Mesenchymal stem cell (in vitro differentiated cells and primary cell): ENCODE data around the gene CXCR1.

Source experiments
- DNase-seq: peaks from one replicate; pipeline ENCODE4 v3.0.0-alpha.2; 2013
- H2AFZ ChIP-seq: one replicate; pipeline ENCODE4 v1.6.1; 2013; ENCODE audit warnings: low read depth, mild to moderate bottlenecking, control low read depth, inconsistent platforms, low read length, moderate library complexity
- H2AK5ac ChIP-seq: 2 replicates; pipeline ENCODE4 v1.6.1; 2013; ENCODE audit warnings: low read length, moderate library complexity, mild to moderate bottlenecking, inconsistent platforms; ENCODE audit not compliant: severe bottlenecking
- H2BK120ac ChIP-seq: one replicate; pipeline ENCODE4 v1.6.1; 2013; ENCODE audit warnings: low read depth, mild to moderate bottlenecking, inconsistent platforms, low read length, moderate library complexity
- H2BK12ac ChIP-seq, 2 experiments: one replicate each; pipeline ENCODE4 v1.6.1; 2013; ENCODE audit warnings: inconsistent platforms in 2 of 2, low read length in 2 of 2, mild to moderate bottlenecking in 2 of 2, moderate library complexity in 2 of 2, control low read depth in 1 of 2
- H2BK15ac ChIP-seq: one replicate; pipeline ENCODE4 v1.6.1; 2013; ENCODE audit warnings: mild to moderate bottlenecking, low read depth, inconsistent platforms; ENCODE audit not compliant: poor library complexity, severe bottlenecking
- H2BK5ac ChIP-seq: 2 replicates; pipeline ENCODE4 v1.6.1; 2013; ENCODE audit warnings: low read depth, mild to moderate bottlenecking, low read length, control low read depth, inconsistent platforms; ENCODE audit not compliant: poor library complexity, severe bottlenecking
- H3K14ac ChIP-seq, 2 experiments: one replicate each; pipeline ENCODE4 v1.6.1; 2013; ENCODE audit warnings: inconsistent platforms in 2 of 2, low read length in 2 of 2, control low read depth in 1 of 2, mild to moderate bottlenecking in 1 of 2, moderate library complexity in 1 of 2
- H3K18ac ChIP-seq, 2 experiments: one replicate each; pipeline ENCODE4 v1.6.1; 2013; ENCODE audit warnings: inconsistent platforms in 2 of 2, low read length in 2 of 2, control low read depth in 1 of 2, low read depth in 1 of 2, mild to moderate bottlenecking in 1 of 2
- H3K23ac ChIP-seq, 2 experiments: one replicate each; pipeline ENCODE4 v1.6.1; 2013; ENCODE audit warnings: inconsistent platforms in 2 of 2, low read length in 2 of 2, mild to moderate bottlenecking in 2 of 2, moderate library complexity in 2 of 2, control low read depth in 1 of 2
- H3K27ac ChIP-seq: 2 replicates; pipeline ENCODE4 v1.5.1; 2013; ENCODE audit warnings: mild to moderate bottlenecking, moderate library complexity, low read length, control low read depth, inconsistent platforms; ENCODE audit not compliant: poor library complexity, severe bottlenecking
- H3K27me3 ChIP-seq, 2 experiments: 2 replicates each; pipeline versions ENCODE4 v1.6.1 to v1.7.0; 2013; ENCODE audit warnings: low read length in 2 of 2, mild to moderate bottlenecking in 2 of 2, moderate library complexity in 2 of 2, control low read depth in 1 of 2, inconsistent platforms in 1 of 2; ENCODE audit not compliant: control insufficient read depth in 1 of 2, insufficient read depth in 1 of 2
- H3K36me3 ChIP-seq, 2 experiments: 2 replicates each; pipeline versions ENCODE4 v1.6.1 to v1.7.0; 2013; ENCODE audit warnings: low read length in 2 of 2, control low read depth in 1 of 2, inconsistent platforms in 1 of 2, low read depth in 1 of 2, mild to moderate bottlenecking in 1 of 2; ENCODE audit not compliant: insufficient read depth in 2 of 2, control insufficient read depth in 1 of 2
- H3K4ac ChIP-seq, 2 experiments: one replicate each; pipeline ENCODE4 v1.6.1; 2013; ENCODE audit warnings: inconsistent platforms in 2 of 2, low read length in 2 of 2, mild to moderate bottlenecking in 2 of 2, moderate library complexity in 2 of 2, control low read depth in 1 of 2, low read depth in 1 of 2
- H3K4me1 ChIP-seq: 2 replicates; pipeline ENCODE4 v1.6.1; 2013; ENCODE audit warnings: low read depth, low read length, control low read depth; ENCODE audit not compliant: control insufficient read depth, insufficient read depth
- H3K4me2 ChIP-seq: 2 replicates; pipeline ENCODE4 v1.6.1; 2013; ENCODE audit warnings: low read length, mild to moderate bottlenecking, inconsistent platforms; ENCODE audit not compliant: poor library complexity, severe bottlenecking
- H3K4me3 ChIP-seq, 2 experiments: 2 replicates each; pipeline versions ENCODE4 v1.5.1 to v1.7.0; 2013; ENCODE audit warnings: low read length in 2 of 2, mild to moderate bottlenecking in 2 of 2, control low read depth in 1 of 2, low read depth in 1 of 2; ENCODE audit not compliant: insufficient read depth in 1 of 2
- H3K79me1 ChIP-seq: replicated peaks from 2 replicates; pipeline ENCODE4 v1.6.1; 2013; ENCODE audit warnings: mild to moderate bottlenecking, control low read depth, low read length, inconsistent platforms; ENCODE audit not compliant: poor library complexity, severe bottlenecking
- H3K9ac ChIP-seq: 2 replicates; pipeline ENCODE4 v1.7.0; 2013; ENCODE audit warnings: mild to moderate bottlenecking, low read length, moderate library complexity
- H3K9me3 ChIP-seq: 2 replicates; pipeline ENCODE4 v1.7.0; 2013; ENCODE audit warnings: mild to moderate bottlenecking, low read length; ENCODE audit not compliant: control insufficient read depth
- H4K8ac ChIP-seq: one replicate; pipeline ENCODE4 v1.6.1; 2013; ENCODE audit warnings: inconsistent platforms, mild to moderate bottlenecking, low read length, moderate library complexity
- H4K91ac ChIP-seq: one replicate; pipeline ENCODE4 v1.6.1; 2013; ENCODE audit warnings: mild to moderate bottlenecking, low read length, inconsistent platforms
- WGBS: methylation state at CpG from one replicate; pipeline ENCODE4 v1.1.7; 2013; ENCODE audit warnings: mixed read lengths; 5-methylcytosine and 5-hydroxymethylcytosine counted together

The CXCR1 gene

DNA sequence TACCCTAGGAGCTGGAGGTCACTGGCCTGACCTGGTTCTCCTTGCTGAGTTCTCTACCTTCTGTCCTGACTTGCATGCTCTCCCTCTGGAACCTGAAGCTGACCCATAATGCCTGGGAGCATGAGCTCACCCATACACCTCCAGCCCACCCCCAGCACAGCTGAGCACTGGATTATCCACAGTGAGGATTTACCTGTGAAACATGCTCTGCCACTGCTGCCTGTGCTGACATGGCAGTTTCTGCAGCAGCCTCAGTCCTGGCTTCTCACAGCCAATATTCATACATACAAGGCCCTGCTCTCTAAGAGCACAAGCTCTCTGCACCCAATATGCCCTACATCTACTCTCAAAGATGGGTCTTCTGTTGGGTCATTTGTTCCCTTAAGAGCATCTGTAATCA is 35.9 kb downstream of the CXCR1 start:
- no peak overlapping the region for H2BK15ac ChIP-seq
- no peak overlapping the region for H2AK5ac ChIP-seq
- H4K91ac ChIP-seq: no peak overlapping the region
- H3K4me2 ChIP-seq: no peak overlapping the region
- no peak overlapping the region for H4K8ac ChIP-seq
- no peak overlapping the region for H3K18ac ChIP-seq
- H3K4me3 ChIP-seq: no peak overlapping the region
- H3K27ac ChIP-seq: no peak overlapping the region
- peak overlapping the region in 1 of 2 experiments; percentile 11 for H3K14ac ChIP-seq
- no peak overlapping the region for H2BK5ac ChIP-seq
- no peak overlapping the region for H3K23ac ChIP-seq
- no peaks in the 10 kb centered on the region for H3K36me3 ChIP-seq
- peaks cover 44 to 74% of the 10 kb centered on the region in 2 experiments for H3K27me3 ChIP-seq
- H3K9ac ChIP-seq: no peak overlapping the region
- no peak overlapping the region for H2BK120ac ChIP-seq
- H3K4me1 ChIP-seq: no peaks in the 10 kb centered on the region
- H2BK12ac ChIP-seq: no peak overlapping the region
- H3K79me1 ChIP-seq: no peaks in the 10 kb centered on the region
- no peaks in the 10 kb centered on the region for H3K9me3 ChIP-seq
- no peak overlapping the region for H2AFZ ChIP-seq
- DNase-seq: no peak
- H3K4ac ChIP-seq: no peak overlapping the region

DNA sequence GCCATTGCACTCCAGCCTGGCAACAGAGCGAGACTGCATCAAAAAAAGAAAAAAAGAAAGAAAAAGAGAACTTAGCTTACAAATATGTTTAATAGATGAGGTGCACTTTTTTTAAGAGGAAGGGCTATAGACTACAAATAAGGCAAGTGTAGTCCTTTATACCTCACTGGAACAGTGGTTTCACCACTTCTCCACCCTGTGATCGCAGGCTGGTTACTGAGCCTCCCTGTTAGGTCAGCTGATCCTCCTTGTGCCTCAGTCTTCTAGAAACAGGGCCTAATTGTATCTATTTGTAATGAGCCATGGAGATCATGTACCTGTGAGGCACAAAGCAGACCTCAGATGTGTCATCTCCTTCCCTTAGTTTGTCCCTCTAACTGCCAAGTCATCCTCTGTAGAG is 36.4 kb downstream of the CXCR1 start:
- no peak overlapping the region for H4K8ac ChIP-seq
- H3K9ac ChIP-seq: no peak overlapping the region
- H3K27ac ChIP-seq: no peak overlapping the region
- H3K23ac ChIP-seq: no peak overlapping the region
- no CpG with 5 or more reads among the region's 2 CpGs for WGBS
- no peaks in the 10 kb centered on the region for H3K4me1 ChIP-seq
- no peak overlapping the region for H2BK120ac ChIP-seq
- H2AK5ac ChIP-seq: no peak overlapping the region
- no peak overlapping the region for H3K4me3 ChIP-seq
- peaks cover 44 to 74% of the 10 kb centered on the region in 2 experiments for H3K27me3 ChIP-seq
- no peaks in the 10 kb centered on the region for H3K9me3 ChIP-seq
- H3K14ac ChIP-seq: no peak overlapping the region
- H3K18ac ChIP-seq: no peak overlapping the region
- H3K4me2 ChIP-seq: no peak overlapping the region
- H3K79me1 ChIP-seq: no peaks in the 10 kb centered on the region
- H2BK15ac ChIP-seq: no peak overlapping the region
- H4K91ac ChIP-seq: no peak overlapping the region
- no peak overlapping the region for H2AFZ ChIP-seq
- H3K36me3 ChIP-seq: no peaks in the 10 kb centered on the region
- no peak overlapping the region for H2BK12ac ChIP-seq
- no peak overlapping the region for H2BK5ac ChIP-seq
- no peak overlapping the region for H3K4ac ChIP-seq
- DNase-seq: no peak

DNA sequence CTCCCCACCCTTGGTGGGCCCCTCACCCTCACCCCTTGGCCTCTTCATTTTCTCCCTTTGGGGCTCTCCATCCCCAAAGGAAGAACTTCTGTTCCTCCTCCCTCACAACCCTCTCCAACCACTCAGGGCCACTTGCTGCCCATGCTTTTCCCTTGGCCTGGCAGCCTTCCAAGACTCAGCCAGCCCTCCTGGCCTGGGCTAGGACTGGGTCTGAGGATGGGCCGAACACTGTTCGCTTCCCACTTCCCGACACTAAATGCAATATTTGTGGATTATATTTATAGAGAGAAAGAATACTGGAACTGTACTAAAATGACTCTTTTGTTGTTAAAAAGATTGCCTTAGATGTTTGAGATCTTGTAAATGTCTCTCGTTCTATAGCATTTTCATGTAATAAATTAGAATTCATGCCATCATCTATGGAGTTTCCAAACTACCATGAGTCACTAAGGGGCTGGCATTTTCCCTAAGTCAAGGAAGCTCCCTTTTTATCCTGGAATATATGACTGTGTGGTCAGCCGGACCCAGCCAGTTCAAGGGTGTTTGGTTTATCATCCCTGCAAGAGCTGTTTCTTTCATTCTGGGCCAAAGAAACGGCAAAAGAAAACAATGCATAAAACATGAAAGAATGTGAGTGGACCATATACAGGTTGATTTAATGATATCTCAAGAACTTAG is 37.2 kb downstream of the CXCR1 start:
- Histone ChIP-seq H3K36me3 (no peaks in the 10 kb centered on the region), H3K9ac (no peak overlapping the region)
- 86% methylated on average over 3 of the region's 6 CpGs for WGBS

DNA sequence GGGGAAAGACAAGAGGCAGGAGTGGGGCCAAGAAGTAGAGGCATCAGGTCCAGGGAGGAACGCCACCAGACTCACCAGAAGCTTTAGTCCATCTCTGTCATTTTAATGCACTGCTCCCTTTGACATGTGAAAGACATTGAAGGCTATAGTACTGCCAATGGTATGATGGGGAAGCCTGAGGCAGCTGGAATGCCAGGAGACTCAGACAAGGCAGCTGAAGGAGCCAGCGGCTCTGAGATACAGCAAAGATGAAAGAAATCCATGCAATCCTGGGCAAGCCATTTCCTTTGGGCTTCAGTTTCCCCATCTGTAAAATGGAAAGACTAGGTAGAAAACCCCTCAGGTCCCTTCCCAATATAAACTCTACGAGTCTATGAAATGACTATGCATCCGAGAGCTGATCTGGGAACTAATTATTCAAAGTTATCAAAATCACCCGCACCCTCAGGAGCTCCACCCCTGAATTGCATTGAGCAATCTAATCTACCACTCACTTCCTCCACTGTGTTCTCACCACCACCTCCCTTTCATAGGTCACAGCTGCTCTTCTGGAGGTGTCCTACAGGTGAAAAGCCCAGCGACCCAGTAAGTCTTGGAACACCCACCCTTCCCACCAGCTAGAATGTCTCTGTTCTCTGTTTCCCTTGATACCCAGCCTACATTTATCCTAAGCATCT is 37.8 kb downstream of the CXCR1 start:
- DNase-seq: no peak
- no peaks in the 10 kb centered on the region for H3K4me1 ChIP-seq
- no peak overlapping the region for H2BK12ac ChIP-seq
- H3K36me3 ChIP-seq: no peaks in the 10 kb centered on the region
- H2AK5ac ChIP-seq: no peak overlapping the region
- H2BK120ac ChIP-seq: no peak overlapping the region
- H3K9ac ChIP-seq: no peak overlapping the region
- H3K23ac ChIP-seq: no peak overlapping the region
- no peak overlapping the region for H3K27ac ChIP-seq
- no peaks in the 10 kb centered on the region for H3K9me3 ChIP-seq
- H3K4ac ChIP-seq: no peak overlapping the region
- no peak overlapping the region for H3K4me2 ChIP-seq
- H2BK5ac ChIP-seq: no peak overlapping the region
- no peak overlapping the region for H4K91ac ChIP-seq
- 90% methylated on average over 6 of the region's 6 CpGs for WGBS
- H3K14ac ChIP-seq: no peak overlapping the region
- no peak overlapping the region for H2BK15ac ChIP-seq
- H3K27me3 ChIP-seq: peaks cover 53 to 74% of the 10 kb centered on the region in 2 experiments
- no peak overlapping the region for H3K4me3 ChIP-seq
- no peak overlapping the region for H2AFZ ChIP-seq
- H3K79me1 ChIP-seq: no peaks in the 10 kb centered on the region
- no peak overlapping the region for H3K18ac ChIP-seq
- H4K8ac ChIP-seq: no peak overlapping the region

More for the DNA sequence above, 37.2 kb downstream of the CXCR1 start:
- H3K9me3 ChIP-seq: no peaks in the 10 kb centered on the region
- H3K14ac ChIP-seq: no peak overlapping the region
- no peak overlapping the region for H2BK120ac ChIP-seq
- no peak overlapping the region for H4K8ac ChIP-seq
- H4K91ac ChIP-seq: no peak overlapping the region
- no peak overlapping the region for H2BK15ac ChIP-seq
- no peak overlapping the region for H3K23ac ChIP-seq
- H3K4ac ChIP-seq: no peak overlapping the region
- H2BK12ac ChIP-seq: no peak overlapping the region
- H3K4me3 ChIP-seq: no peak overlapping the region
- no peak overlapping the region for H2AK5ac ChIP-seq
- peak; percentile 17 for DNase-seq
- H3K27ac ChIP-seq: no peak overlapping the region
- no peak overlapping the region for H3K18ac ChIP-seq
- peaks cover 49 to 74% of the 10 kb centered on the region in 2 experiments for H3K27me3 ChIP-seq
- no peak overlapping the region for H2AFZ ChIP-seq
- no peak overlapping the region for H3K4me2 ChIP-seq
- no peaks in the 10 kb centered on the region for H3K79me1 ChIP-seq
- H3K4me1 ChIP-seq: no peaks in the 10 kb centered on the region
- H2BK5ac ChIP-seq: no peak overlapping the region
